CD14-positive monocyte (primary cell): ENCODE measurements around the gene GHRH. TPM values are rescaled to one million over a fixed set of nuclear protein-coding genes. Genes with fewer than 3 reads are reported as not detected.

ENCODE experiments used
- DNase-seq, 3 donors: peaks; one replicate each; pipeline ENCODE4 v3.0.0-alpha.2; 2011 to 2022
- H2AFZ ChIP-seq: 2 replicates; pipeline ENCODE4 v1.6.0; 2012; ENCODE audit warnings: mild to moderate bottlenecking, low read depth, low read length, inconsistent platforms; ENCODE audit not compliant: insufficient read depth, poor library complexity, severe bottlenecking
- H3K27ac ChIP-seq, 2 donors: 1 replicate in 1 of 2; 2 replicates in 1 of 2; pipeline ENCODE4 v1.5.1; 2012 to 2013; ENCODE audit warnings: low read length in 2 of 2, control low read depth in 1 of 2, inconsistent platforms in 1 of 2, low read depth in 1 of 2, mild to moderate bottlenecking in 1 of 2
- H3K27me3 ChIP-seq, 2 donors: one replicate each; pipeline versions ENCODE4 v1.6.0 to v1.6.1; 2011 to 2013; ENCODE audit warnings: low read length in 2 of 2; ENCODE audit not compliant: control insufficient read depth in 2 of 2, insufficient read depth in 2 of 2
- H3K36me3 ChIP-seq, 2 donors: replicated peaks in 1 of 2; 1 replicate in 1 of 2; 2 replicates in 1 of 2; pipeline versions ENCODE4 v1.5.1 to v1.6.1; 2012 to 2013; ENCODE audit warnings: low read length in 2 of 2, control low read depth in 1 of 2, inconsistent platforms in 1 of 2, mild to moderate bottlenecking in 1 of 2; ENCODE audit not compliant: insufficient read depth in 2 of 2, control insufficient read depth in 1 of 2
- H3K4me1 ChIP-seq, 2 donors: 1 replicate in 1 of 2; 2 replicates in 1 of 2; pipeline versions ENCODE4 v1.5.1 to v1.6.1; 2012 to 2013; ENCODE audit warnings: low read length in 2 of 2, control low read depth in 1 of 2, inconsistent platforms in 1 of 2, mild to moderate bottlenecking in 1 of 2, moderate library complexity in 1 of 2; ENCODE audit not compliant: insufficient read depth in 2 of 2, control insufficient read depth in 1 of 2
- H3K4me2 ChIP-seq: replicated peaks from 2 replicates; pipeline ENCODE3; 2012; ENCODE audit warnings: low read length, moderate library complexity, mild to moderate bottlenecking; ENCODE audit not compliant: poor library complexity, severe bottlenecking; ENCODE audit errors: extremely low read depth
- H3K4me3 ChIP-seq, 3 experiments: fragments of 200-600 bp in 1 of 3; sonication (generic) in 1 of 3; replicated peaks in 1 of 3; 1 replicate in 2 of 3; 2 replicates in 1 of 3; pipeline ENCODE4 v1.5.1; 2011 to 2013; ENCODE audit warnings: low read length in 3 of 3, mild to moderate bottlenecking in 3 of 3, control low read depth in 2 of 3, low read depth in 2 of 3, inconsistent platforms in 1 of 3, moderate library complexity in 1 of 3
- H3K79me2 ChIP-seq: 2 replicates; pipeline ENCODE4 v1.6.0; 2012; ENCODE audit warnings: mild to moderate bottlenecking, control low read depth, inconsistent platforms, low read length, moderate library complexity; ENCODE audit not compliant: insufficient read depth
- H3K9ac ChIP-seq: 2 replicates; pipeline ENCODE4 v1.6.0; 2017; ENCODE audit warnings: low read length, mild to moderate bottlenecking; ENCODE audit not compliant: insufficient read depth, poor library complexity, severe bottlenecking
- H3K9me3 ChIP-seq, 2 donors: replicated peaks in 1 of 2; 1 replicate in 1 of 2; 2 replicates in 1 of 2; pipeline versions ENCODE4 v1.5.1 to v1.6.1; 2012 to 2013; ENCODE audit warnings: low read length in 2 of 2, control low read depth in 1 of 2; ENCODE audit not compliant: control insufficient read depth in 1 of 2, insufficient read depth in 1 of 2
- H4K20me1 ChIP-seq: 2 replicates; pipeline ENCODE4 v1.6.0; 2012; ENCODE audit warnings: mild to moderate bottlenecking, low read length, control low read depth, moderate library complexity; ENCODE audit not compliant: insufficient read depth
- H3K27ac Mint-ChIP-seq, 7 donors: one replicate each; pipeline ENCODE4 v1.8.0; 2020; ENCODE audit warnings: mild to moderate bottlenecking in 7 of 7, mixed read lengths in 7 of 7, moderate library complexity in 6 of 7, inconsistent platforms in 2 of 7
- H3K27me3 Mint-ChIP-seq, 3 donors: one replicate each; pipeline ENCODE4 v1.8.0; 2021 to 2022; ENCODE audit warnings: low read depth in 3 of 3, mild to moderate bottlenecking in 3 of 3, mixed read lengths in 3 of 3, moderate library complexity in 3 of 3, inconsistent platforms in 1 of 3
- H3K36me3 Mint-ChIP-seq, 2 donors: one replicate each; pipeline ENCODE4 v1.8.0; 2020; ENCODE audit warnings: mixed read lengths in 2 of 2, inconsistent platforms in 1 of 2, mild to moderate bottlenecking in 1 of 2
- H3K4me1 Mint-ChIP-seq: one replicate; pipeline ENCODE4 v1.8.0; 2020; ENCODE audit warnings: mild to moderate bottlenecking, mixed read lengths
- H3K4me3 Mint-ChIP-seq, 2 donors: one replicate each; pipeline ENCODE4 v1.8.0; 2020; ENCODE audit warnings: mild to moderate bottlenecking in 2 of 2, mixed read lengths in 2 of 2, moderate library complexity in 1 of 2
- H3K9me3 Mint-ChIP-seq, 7 donors: one replicate each; pipeline ENCODE4 v1.8.0; 2020 to 2022; ENCODE audit warnings: mixed read lengths in 7 of 7, mild to moderate bottlenecking in 6 of 7, moderate library complexity in 6 of 7, inconsistent platforms in 2 of 7
- WGBS: methylation state at CpG from one replicate; pipeline ENCODE4 v1.1.5; 2013; ENCODE audit warnings: missing lambda C conversion rate; ENCODE audit not compliant: insufficient coverage; 5-methylcytosine and 5-hydroxymethylcytosine counted together
- intact Hi-C, 2 donors: fragments of 100-400 bp; cut with micrococcal nuclease; formaldehyde crosslinking; loops; one replicate each; pipeline versions ENCODE4 v1.15.0 to v1.15.1; 2023
- polyA plus RNA-seq, 3 donors: library from polyadenylated mRNA; depleted of rRNA in 1 of 3; unstranded in 2 of 3; stranded (reverse) in 1 of 3; fragments of 300-500 nt in 2 of 3; fragments of >200 nt in 1 of 3; fragmentation: Illumina TruSeq in 2 of 3; gene quantifications; 1 replicate in 2 of 3; 2 replicates in 1 of 3; pipeline ENCODE4 v1.2.3, GENCODE V29; 2012 to 2021
- TF ChIP-seq, protein P1 (sequence below): fragments of 200-600 bp; IDR thresholded peaks from one replicate; pipeline ENCODE4 v1.8.0; 2022; ENCODE audit warnings: antibody characterized with exemption, mild to moderate bottlenecking

The GHRH gene
- polyA plus RNA-seq, 3 donors = not detected

GRCh38 chr20:37238935-37239451, 22.6 kb downstream of the GHRH start:
- intact Hi-C loops = no loop called here
- no peaks in the 10 kb centered on the region for H4K20me1 ChIP-seq
- peaks cover 99 to 100% of the 10 kb centered on the region in 2 donors for H3K36me3 ChIP-seq
- peak overlapping the region in 3 of 7 donors; percentile 9 to 65 (median 20) for H3K27ac Mint-ChIP-seq
- H3K27me3 Mint-ChIP-seq = no peaks in the 10 kb centered on the region
- no peaks in the 10 kb centered on the region for H3K79me2 ChIP-seq
- no peak overlapping the region for H3K4me2 ChIP-seq
- H3K9me3 Mint-ChIP-seq = no peaks in the 10 kb centered on the region
- H2AFZ ChIP-seq = no peak overlapping the region
- no CpG with 5 or more reads among the region's 1 CpG for WGBS
- H3K36me3 Mint-ChIP-seq = peaks cover 93 to 99% of the 10 kb centered on the region in 2 donors
- H3K4me3 ChIP-seq = no peak overlapping the region
- no peak overlapping the region for H3K9ac ChIP-seq
- no peak overlapping the region for H3K4me3 Mint-ChIP-seq
- no peaks in the 10 kb centered on the region for H3K27me3 ChIP-seq
- no peaks in the 10 kb centered on the region for H3K4me1 Mint-ChIP-seq
- no peaks in the 10 kb centered on the region for H3K9me3 ChIP-seq
- TF ChIP-seq, protein P1, sequence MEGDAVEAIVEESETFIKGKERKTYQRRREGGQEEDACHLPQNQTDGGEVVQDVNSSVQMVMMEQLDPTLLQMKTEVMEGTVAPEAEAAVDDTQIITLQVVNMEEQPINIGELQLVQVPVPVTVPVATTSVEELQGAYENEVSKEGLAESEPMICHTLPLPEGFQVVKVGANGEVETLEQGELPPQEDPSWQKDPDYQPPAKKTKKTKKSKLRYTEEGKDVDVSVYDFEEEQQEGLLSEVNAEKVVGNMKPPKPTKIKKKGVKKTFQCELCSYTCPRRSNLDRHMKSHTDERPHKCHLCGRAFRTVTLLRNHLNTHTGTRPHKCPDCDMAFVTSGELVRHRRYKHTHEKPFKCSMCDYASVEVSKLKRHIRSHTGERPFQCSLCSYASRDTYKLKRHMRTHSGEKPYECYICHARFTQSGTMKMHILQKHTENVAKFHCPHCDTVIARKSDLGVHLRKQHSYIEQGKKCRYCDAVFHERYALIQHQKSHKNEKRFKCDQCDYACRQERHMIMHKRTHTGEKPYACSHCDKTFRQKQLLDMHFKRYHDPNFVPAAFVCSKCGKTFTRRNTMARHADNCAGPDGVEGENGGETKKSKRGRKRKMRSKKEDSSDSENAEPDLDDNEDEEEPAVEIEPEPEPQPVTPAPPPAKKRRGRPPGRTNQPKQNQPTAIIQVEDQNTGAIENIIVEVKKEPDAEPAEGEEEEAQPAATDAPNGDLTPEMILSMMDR = no peak
- no peak for DNase-seq
- H3K27ac ChIP-seq = peak overlapping the region in 1 of 2 donors; percentile 32
- no peaks in the 10 kb centered on the region for H3K4me1 ChIP-seq

DNA sequence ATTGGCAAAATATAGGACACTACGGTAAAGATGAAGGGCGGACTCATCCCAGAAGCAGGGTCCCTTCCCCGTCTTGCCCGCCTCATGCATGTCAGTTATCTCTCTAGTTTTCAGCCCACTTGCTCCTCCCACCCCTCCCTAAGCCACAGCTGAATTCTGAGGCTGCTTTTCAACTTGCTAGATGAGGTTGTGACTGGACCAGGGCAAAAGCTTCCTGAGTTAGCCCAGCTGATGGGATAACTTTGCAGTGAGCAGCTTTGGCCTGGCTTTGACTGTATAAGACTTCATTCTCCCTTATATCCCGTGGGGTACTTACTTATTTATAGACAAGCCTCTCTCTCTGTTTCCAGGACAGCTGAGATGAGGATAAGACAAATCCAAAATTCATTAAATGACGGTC, 23.2 kb downstream of the GHRH start:
- 100% methylated on average over 2 of the region's 6 CpGs for WGBS
- DNase-seq = no peak
- Histone ChIP-seq H4K20me1 (no peaks in the 10 kb centered on the region), H3K79me2 (no peaks in the 10 kb centered on the region), H3K9me3 (no peaks in the 10 kb centered on the region), H3K27ac (peak overlapping the region in 1 of 2 donors; percentile 40), H3K4me1 (no peaks in the 10 kb centered on the region), H3K36me3 (peaks cover 99 to 100% of the 10 kb centered on the region in 2 donors), H3K4me2 (no peak overlapping the region), H2AFZ (no peak overlapping the region), H3K27me3 (no peaks in the 10 kb centered on the region), H3K4me3 (no peak overlapping the region), H3K9ac (no peak overlapping the region)
- H3K4me3 Mint-ChIP-seq = no peak overlapping the region
- H3K27ac Mint-ChIP-seq = peak overlapping the region in 3 of 7 donors; percentile 6 to 37 (median 8)
- TF ChIP-seq, protein P1 = no peak
- peaks cover 93 to 99% of the 10 kb centered on the region in 2 donors for H3K36me3 Mint-ChIP-seq
- H3K27me3 Mint-ChIP-seq = no peaks in the 10 kb centered on the region
- no peaks in the 10 kb centered on the region for H3K9me3 Mint-ChIP-seq
- no peaks in the 10 kb centered on the region for H3K4me1 Mint-ChIP-seq
- intact Hi-C loops = no loop called here
